ENCODE measurements around the gene AP2M1.

AP2M1 gene

GRCh38 chr3:184174646-184175492 lies at the start of gene AP2M1:
Gene AP2M1 (plus strand): TSS chr3:184174855. CDS start chr3:184176994, 2,139 bp downstream.
- peak within 1 kb of the TSS; percentile 100 for H3K4me3 ChIP-seq (ENCODE audit: low read depth, low read length)
- DNase-seq (ENCODE audit: low read depth): peak; percentile 100
- TF ChIP-seq, protein P1, sequence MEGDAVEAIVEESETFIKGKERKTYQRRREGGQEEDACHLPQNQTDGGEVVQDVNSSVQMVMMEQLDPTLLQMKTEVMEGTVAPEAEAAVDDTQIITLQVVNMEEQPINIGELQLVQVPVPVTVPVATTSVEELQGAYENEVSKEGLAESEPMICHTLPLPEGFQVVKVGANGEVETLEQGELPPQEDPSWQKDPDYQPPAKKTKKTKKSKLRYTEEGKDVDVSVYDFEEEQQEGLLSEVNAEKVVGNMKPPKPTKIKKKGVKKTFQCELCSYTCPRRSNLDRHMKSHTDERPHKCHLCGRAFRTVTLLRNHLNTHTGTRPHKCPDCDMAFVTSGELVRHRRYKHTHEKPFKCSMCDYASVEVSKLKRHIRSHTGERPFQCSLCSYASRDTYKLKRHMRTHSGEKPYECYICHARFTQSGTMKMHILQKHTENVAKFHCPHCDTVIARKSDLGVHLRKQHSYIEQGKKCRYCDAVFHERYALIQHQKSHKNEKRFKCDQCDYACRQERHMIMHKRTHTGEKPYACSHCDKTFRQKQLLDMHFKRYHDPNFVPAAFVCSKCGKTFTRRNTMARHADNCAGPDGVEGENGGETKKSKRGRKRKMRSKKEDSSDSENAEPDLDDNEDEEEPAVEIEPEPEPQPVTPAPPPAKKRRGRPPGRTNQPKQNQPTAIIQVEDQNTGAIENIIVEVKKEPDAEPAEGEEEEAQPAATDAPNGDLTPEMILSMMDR (conservative IDR thresholded peaks at IDR 0.05; ENCODE audit: low read depth, low read length): no peak

DNA sequence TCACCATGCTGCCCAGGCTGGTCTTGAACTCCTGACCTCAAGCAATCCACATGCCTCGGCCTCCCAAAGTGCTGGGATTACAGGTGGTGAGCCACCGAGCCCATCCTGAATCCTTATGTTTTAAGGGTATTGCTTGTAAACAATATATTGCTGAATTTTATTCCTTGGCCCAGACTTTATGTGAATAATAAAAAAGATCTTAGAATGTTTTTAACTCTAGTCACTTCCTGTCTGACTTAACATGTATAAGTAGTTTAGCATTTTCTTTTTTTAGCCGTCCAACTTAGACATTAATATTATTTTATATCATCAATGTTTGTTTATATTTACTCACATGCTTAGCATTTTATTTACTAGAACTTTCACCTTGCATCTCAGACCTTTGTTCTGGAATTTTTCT lies 48.6 kb upstream of the AP2M1 start:
- no peak for DNase-seq (ENCODE audit: low read depth)
- H3K4me3 ChIP-seq (ENCODE audit: low read depth, low read length): no peak overlapping the region
- TF ChIP-seq, protein P1 (conservative IDR thresholded peaks at IDR 0.05; ENCODE audit: low read depth, low read length): no peak

DNA sequence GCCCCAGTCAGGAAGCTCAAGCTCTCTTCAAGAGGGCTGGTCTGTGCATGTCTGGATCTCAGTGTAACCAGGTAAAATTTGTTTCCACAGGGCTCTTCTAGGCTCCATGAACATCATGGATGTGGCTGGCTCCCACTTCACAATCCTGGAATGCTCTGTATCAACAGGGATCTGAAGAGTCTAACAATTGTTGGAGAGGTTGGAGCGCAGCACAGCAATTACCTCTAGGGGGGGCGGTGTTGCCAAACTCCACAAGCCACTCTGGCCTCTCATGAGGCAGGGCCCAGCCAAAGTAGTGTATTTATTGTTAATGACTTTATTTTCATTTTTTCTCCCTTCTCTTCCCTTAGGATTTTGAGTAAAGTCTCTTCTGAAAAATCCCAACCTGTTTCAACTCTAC lies 45.6 kb upstream of the AP2M1 start:
- DNase-seq (ENCODE audit: low read depth): peak; percentile 66
- TF ChIP-seq, protein P1 (conservative IDR thresholded peaks at IDR 0.05; ENCODE audit: low read depth, low read length): peak; percentile 70
- H3K4me3 ChIP-seq (ENCODE audit: low read depth, low read length): no peak overlapping the region

DNA sequence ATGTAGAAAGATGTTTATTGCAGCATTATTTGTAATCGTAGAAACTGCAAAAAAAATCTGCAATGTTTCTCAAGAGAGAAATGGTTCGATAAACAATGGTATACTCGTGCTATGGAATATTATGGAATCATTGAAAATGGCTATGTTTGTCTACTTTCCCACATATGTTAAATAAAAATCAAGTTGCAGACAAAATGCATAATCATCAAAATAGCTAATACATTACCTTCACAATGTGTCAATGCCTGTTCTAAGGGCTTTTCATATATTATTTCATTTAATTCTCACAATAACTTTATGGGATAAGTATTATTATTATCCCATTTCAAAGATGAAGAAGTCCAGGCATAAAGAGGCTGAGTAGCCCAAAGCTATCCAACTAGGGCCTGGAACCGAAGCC lies 41.7 kb upstream of the AP2M1 start:
- TF ChIP-seq, protein P1 (conservative IDR thresholded peaks at IDR 0.05; ENCODE audit: low read depth, low read length): no peak
- DNase-seq (ENCODE audit: low read depth): no peak
- no peak overlapping the region for H3K4me3 ChIP-seq (ENCODE audit: low read depth, low read length)

- TF ChIP-seq, protein P1 (conservative IDR thresholded peaks at IDR 0.05; ENCODE audit: low read depth, low read length): no peak
- peak; percentile 75 for DNase-seq (ENCODE audit: low read depth)
- peak overlapping the region; percentile 87 for H3K4me3 ChIP-seq (ENCODE audit: low read depth, low read length)
Observed at GRCh38 chr3:184133840-184134745, 40.6 kb upstream of the AP2M1 start.

DNA sequence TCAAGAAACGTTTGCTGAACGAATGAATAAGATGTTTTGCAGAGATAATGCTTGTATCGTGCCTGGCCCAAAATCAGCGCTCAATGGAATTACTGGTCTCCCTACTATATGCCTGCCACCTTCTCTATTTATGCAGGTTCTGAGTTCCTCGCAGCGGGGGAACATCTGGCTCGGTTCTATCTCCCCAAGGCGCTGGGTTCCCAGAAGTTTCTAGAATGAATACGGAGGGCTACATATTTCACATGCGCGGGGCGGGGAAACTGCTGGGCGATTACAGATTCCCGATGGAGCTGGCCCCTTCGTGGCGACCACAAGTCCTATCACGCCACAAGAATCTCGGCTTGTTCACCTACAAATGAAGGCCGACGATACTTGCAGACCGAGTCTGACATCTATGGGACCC lies 39.9 kb upstream of the AP2M1 start:
- peak; percentile 35 for DNase-seq (ENCODE audit: low read depth)
- TF ChIP-seq, protein P1 (conservative IDR thresholded peaks at IDR 0.05; ENCODE audit: low read depth, low read length): no peak
- peak overlapping the region; percentile 87 for H3K4me3 ChIP-seq (ENCODE audit: low read depth, low read length)
